ENCODE results near the gene LPAR1.
"Not testable (repeated sequence)": the region's sequence is repeated elsewhere in the genome, so short reads cannot be mapped to it uniquely, and the experiment has no call there.

The LPAR1 gene, protein sequence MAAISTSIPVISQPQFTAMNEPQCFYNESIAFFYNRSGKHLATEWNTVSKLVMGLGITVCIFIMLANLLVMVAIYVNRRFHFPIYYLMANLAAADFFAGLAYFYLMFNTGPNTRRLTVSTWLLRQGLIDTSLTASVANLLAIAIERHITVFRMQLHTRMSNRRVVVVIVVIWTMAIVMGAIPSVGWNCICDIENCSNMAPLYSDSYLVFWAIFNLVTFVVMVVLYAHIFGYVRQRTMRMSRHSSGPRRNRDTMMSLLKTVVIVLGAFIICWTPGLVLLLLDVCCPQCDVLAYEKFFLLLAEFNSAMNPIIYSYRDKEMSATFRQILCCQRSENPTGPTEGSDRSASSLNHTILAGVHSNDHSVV

DNA sequence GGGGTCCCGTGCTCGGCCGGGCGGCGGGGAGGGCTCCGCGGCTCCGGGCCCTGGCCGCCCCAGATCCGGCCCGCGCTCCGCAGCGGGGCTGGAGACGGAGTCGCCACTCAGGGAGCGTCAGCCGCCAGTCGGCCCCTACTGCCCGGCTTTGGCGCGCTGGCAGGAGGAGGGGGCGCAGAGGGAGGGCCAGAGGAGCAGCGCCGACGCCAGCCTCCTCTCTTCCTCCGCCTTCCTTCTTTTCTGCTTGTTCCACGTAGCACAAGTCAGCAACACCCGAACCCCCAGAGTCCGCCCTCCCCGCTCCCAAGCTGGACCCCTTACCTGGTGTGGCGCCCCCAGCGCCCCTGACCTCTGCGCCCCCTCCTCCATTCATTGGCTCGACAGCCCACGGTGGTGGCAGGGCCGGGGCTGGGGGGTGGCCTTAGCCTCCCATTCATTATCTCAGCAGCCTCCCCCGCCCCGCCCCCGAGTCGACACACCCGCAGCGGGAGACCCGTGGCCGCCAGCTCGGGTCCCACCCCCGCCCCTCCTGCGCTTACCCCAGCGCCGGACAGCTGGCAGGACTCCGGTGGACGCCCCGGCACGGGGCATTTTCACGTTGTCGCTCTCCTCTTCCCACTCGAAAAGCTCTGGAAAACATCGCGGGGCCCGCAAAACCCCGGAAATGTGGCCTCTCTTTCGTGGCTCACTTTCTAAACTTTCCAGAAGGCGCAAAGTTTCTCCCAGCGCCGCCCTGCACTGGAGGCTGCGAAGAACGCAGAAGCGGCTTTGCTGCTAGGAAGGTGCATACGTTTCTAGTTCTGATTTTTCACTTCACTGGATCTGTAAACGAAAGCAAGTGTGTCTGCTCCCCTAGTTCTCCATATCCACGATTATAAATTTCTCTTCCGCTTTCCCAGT lies at the start of gene LPAR1:
Gene LPAR1 (minus strand): TSS at position 140 of the 900 bp plus-strand sequence. CDS start 66,353 bp downstream, outside the sequence.
- peak in 41 of 42 donors; percentile 29 to 86 (median 65) for DNase-seq
- intact Hi-C loops (cut with DNase I): loop anchor here (10.0 kb wide), 2 partner anchors 74 to 394 kb away; no protein-coding TSS in a partner anchor

DNA sequence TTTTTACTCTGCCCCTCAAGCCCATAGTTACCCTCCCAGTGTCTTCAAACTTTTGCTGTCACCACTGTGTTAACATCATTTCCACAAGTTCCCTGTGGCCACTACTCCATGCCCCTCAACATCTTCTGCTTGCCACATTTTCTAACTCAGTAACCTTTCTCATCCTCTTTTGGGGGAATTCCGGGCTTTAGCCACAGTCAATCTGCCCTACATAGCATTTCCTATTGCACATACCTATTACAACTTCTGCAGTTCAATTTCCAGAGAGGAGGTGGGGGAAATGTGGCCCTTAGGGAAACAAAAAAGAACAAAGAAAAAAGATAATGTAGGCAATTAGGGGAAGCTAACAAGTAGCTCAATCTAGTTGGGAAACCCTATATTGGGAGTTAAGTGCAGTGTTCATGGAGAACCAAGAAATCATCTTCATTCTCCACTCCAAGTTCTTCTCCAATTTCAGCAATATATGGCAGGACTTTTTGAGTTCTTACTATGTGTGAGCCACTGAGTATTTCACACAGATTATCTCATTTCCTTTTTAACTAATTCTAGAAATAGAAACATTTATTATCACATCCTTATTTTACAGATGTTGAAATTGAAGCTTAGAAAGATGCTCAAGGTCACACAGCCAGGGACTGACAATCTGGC lies 40.2 kb upstream of the LPAR1 start:
- no peak for DNase-seq
- intact Hi-C loops (cut with DNase I): no loop called here

DNA sequence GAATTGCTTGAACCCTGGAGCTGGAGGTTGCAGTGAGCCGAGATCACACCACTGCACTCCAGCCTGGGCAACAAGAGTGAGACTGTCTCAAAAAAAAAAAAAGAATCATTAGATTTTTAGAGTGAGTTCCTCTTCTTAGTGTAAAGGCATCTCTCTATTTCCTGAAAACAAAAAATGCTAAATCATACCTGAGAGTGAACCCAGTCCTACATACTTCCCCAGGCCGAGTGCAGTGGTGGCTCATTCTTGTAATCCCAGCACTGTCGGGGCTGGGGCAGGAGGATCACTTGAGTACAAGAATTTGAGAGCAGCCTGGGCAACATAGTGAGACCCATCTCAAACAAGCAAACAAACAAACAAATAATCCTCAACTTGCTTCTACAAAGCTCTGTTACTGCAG lies 38.2 kb upstream of the LPAR1 start:
- intact Hi-C loops (cut with DNase I): no loop called here
- DNase-seq: no peak

DNA sequence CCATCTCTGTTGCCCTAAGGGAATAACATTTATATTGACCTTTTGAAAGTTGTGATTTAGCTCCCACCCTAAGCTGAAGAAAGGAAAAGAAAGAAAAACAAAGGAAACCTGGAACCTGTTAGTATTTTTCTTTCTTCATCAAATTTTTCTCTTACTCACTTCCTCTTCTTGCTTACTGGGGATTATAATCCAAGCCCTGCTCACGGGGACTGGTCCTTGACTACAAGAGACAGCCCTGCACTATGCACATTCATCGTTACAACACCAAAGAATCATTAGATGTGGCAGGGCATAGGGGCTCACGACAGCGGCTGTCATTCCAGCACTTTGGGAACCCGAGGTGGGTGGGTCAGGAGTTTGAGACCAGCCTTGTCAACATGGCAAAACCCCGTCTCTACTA lies 37.8 kb upstream of the LPAR1 start:
- intact Hi-C loops (cut with DNase I): no loop called here
- DNase-seq: no peak

DNA sequence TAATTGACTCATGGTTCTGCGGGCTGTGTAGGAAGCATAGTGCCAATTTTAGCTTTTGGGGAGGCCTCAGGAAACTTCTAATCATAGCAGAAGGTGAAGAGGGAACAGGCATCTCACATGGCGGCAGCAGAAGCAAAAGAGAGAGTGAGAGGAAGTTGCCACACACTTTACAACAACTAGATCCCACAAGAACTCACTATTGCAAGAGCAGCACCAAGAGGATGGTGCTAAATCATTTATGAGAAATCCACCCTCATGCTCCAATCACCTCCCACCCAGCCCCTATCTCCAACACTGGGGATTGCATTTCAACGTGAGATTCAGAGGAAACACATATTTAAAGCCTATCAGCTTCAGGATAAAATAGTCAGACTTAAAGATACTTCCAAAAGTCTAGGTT lies 36.1 kb upstream of the LPAR1 start:
- DNase-seq: peak in 10 of 42 donors; percentile 16 to 46 (median 38)
- intact Hi-C loops (cut with DNase I): no loop called here

DNA sequence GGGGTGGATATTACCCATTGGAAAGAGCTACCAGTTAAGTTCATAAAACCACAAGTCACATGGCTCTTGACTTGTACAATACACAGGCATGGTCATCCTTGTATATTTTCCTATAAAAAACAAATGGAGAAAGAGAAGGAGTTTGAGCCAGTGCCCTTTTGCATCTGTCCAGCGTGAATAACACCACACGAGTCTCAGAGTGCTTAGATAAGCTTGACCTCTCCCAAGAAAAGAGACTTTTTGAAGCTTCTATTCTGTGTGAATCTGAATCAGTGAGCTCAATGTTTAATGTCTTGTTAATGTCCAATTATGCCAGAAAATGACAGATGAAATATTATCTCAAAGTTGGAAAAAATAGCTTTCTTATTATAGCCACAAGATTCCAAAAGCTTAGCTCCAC lies 30.9 kb upstream of the LPAR1 start:
- DNase-seq: no peak
- intact Hi-C loops (cut with DNase I): no loop called here

DNA sequence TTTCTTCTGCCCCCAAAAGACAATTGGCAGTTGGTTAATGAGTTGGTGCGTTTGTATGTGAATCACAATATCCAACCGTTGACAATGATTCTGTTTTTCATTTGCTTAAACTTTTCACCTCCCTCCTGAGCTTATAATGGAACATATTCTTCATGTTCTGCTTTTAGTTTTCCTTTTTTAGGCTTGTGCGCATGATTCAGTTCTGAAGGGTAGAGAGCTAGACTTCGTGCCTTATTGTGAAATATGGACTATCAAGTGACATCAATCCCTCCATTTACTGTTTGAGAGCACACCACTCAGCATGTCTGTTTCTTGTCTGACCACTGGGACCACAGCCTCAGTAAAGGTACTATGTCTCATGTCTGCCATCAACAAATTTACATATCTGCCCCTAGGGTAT lies 30.5 kb upstream of the LPAR1 start:
- intact Hi-C loops (cut with DNase I): no loop called here
- DNase-seq: no peak

DNA sequence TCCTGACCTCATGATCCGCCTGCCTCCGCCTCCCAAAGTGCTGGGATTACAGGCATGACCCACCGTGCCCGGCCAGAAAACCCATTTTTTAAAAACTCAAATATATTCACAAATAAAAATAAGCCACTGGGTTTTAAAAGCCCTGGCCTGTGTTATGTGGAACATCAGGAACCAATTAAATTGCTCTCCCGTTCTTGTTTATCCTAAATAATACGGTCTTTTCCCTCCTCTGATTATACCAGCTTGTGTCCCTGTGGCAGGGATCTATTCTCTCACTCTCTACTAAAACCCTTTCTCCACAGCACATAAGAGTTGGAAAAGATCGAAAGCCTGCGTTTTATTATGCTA lies 30.1 kb upstream of the LPAR1 start:
- no peak for DNase-seq
- intact Hi-C loops (cut with DNase I): no loop called here

DNA sequence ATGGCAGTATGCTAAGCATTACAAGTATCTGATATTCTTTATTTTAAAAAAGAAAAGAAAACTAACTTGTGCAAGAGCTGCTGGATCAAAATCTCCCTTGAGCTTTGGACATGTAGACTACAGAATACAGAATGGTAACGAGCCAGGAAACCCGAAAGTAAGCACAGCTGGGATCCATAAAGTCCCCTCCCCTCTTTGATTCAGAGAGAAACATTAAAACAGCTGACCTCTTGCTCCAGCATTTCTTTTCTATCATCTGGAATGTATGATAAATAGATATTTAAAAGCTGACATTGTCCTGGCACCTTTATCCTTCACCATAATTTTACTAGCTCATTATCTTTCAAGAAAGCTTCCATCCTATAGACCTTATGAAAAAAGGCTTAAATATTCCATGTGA lies 28.2 kb upstream of the LPAR1 start:
- intact Hi-C loops (cut with DNase I): no loop called here
- no peak for DNase-seq

DNA sequence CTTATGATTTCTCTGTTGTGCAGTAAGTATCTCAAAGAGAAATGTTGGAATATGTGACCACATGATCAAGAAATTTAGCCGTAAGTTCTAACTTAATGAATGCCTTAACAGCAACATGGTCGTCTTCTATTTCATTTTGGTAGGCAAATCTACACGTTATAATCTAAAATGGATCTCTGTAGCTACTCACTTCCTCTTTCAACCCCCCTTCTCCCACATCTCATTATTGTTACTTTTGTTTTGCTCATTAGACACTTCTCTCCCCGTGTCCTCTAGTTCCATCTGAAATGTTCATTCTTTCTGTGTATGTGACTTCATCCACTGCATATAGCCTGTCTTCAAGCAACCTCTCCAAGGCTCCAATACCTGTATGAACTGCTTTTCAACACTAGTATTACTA lies 27.1 kb upstream of the LPAR1 start:
- DNase-seq: no peak
- intact Hi-C loops (cut with DNase I): no loop called here

DNA sequence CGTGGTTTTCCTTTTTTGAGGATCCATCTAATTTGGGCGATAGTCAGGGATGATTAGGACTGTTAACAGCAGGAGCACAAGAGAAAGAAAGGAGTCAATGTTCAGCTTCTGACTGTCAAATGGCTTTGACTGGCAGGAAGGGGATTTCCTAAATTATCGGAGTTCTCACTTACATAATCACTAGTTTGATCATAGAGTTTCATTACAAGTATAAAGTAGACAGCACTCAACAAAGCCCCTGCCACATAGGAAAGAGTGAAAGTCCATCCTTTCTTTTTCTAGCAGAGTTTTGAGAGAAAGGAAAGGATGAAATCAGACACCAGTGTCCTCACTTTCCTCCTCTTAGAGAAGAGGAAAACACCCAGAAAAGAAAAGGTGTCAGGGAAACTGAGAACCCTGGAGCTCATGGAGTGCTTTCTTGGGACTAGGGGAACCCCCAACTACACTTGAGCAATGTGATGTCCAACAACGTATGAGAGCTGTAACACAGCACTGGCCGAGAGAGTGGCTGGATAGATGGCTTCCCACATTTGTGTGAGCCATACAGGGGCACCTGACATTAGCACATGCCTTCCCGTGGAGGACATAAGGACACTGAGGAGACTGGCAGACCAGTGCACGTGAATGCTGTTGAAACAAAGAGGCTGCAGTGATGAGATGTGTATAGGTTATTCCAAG lies 26.0 kb upstream of the LPAR1 start:
- DNase-seq: peak in 1 of 42 donors; percentile 5
- intact Hi-C loops (cut with DNase I): no loop called here

DNA sequence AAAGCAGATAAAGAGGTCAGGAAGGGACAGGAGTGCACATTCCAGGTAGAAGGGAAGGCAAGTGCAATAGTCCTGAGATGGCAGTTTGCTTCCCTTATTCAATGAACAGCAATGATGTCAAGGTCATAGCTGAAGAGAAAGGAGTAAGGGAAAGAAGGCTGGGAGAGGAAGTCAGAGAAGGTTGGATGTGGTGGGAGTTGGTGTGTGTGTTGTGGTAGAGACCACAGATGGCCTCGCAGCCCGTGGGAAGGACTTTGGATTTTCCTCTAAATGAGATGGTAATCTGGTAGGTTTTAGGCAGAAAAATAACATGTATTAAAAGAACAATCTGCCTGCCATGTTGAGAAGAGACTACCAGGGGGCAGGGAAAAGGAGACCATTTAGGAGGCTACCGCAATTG lies 25.1 kb upstream of the LPAR1 start:
- DNase-seq: no peak
- intact Hi-C loops (cut with DNase I): no loop called here

DNA sequence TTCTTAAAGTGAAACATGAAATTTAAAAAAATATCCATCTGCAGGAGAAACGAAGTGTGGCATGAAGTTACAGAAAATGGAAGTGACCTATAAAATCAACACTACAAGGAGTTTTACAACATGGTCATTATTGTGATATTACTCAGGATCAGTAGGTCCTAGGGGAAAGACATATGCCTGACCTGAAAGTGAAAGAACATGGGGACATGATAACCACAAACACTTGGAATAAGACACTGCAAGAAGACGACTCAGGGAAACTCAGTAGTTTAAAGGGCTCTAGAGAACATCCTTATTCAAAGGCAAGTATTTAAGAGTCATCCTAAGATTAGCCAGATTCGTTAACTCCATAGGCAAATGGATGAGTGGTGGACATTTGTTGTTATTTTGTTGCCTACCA lies 19.9 kb upstream of the LPAR1 start:
- intact Hi-C loops (cut with DNase I): no loop called here
- DNase-seq: no peak

DNA sequence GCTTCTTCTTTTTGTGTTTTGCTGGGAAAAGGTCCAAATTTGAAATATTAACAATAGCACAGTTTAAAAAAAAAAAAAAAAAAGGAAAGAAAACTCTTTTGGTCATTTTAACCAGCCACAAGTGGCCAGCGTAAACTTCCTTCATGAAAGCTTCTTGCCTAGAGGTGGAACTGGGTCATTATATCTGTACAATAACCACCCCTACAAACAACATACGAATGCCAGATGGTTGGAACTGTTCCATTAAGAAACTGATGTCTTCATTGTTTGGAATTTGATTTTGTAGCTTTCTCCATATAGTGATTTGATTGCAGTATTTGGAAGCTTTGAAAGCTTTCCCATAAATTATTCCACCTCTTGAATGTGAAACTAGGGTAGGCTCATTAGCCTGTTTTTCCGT lies 18.3 kb upstream of the LPAR1 start:
- DNase-seq: no peak
- intact Hi-C loops (cut with DNase I): no loop called here

DNA sequence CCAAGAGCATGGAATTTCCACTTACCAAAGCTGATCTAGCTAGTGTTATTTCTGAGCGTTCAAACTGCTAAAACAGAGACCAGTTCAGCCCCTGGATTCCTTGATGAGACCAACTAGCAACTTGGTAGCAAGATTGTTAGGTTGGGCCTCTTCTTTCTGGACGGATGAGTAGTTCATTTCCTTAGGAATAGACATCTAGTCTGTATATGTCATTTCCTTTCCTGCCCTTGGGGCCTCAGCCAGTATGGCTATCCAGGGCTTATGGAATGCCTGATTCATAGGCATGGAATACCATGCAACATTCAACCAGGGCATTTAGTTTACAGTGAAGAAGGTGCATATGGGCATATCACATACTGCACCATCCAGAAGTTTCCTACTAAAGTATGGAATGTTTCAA lies 14.5 kb upstream of the LPAR1 start:
- DNase-seq: no peak
- intact Hi-C loops (cut with DNase I): no loop called here

DNA sequence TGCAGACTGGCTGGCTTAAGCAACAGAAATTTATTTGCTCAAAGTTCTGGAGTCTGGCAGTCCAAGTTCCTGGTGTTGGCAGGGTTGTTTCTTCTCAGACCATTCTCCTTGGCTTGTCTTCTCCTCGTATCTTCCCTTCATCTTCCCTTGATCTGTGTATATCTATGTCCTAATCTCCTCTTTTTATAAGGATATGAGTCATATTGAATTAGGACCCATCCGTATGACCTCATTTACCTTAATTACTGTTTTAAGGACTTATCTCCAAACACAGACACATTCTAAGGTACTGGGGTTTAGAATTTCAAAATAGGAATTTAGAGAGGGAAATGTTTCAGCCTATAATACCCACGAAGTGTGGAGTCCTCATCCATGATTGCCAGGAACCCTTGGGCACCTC lies 13.1 kb upstream of the LPAR1 start:
- intact Hi-C loops (cut with DNase I): no loop called here

DNA sequence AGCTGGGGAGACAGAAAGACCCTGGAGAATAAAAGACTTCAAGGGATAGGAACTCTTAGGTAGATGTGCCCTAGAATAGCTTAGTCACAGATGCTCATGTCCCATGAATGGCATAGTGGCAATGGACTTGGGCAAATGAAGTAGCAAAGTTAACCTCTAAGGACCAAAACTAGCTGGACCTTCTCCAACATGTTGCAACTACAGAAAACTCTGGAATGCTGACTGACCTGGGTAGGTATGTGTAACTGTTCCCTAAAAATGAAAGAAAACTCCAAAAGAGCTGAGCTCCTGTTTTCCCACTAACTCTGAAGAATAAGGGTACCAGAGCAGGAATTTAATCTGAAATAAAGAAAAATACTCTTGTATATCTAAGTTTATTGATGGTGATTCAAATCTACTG lies 12.5 kb upstream of the LPAR1 start:
- intact Hi-C loops (cut with DNase I): no loop called here

More for the DNA sequence above, 13.1 kb upstream of the LPAR1 start:
- DNase-seq: no peak

DNA sequence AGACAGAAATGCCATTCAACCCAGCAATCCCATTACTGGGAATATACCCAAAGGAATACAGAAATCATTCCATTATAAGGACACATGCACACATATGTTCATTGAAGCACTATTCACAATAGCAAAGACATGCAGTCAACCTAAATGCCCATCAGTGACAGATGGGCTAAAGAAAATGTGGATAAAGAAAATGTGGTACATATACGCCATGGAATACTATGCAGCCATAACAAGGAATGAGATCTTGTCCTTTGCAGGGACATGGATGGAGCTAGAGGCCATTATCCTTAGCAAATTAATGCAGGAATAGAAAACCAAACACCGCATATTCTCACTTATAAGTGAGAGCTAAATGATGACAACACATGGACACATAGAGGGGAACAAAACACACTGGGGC lies 9.0 kb upstream of the LPAR1 start:
- intact Hi-C loops (cut with DNase I); DNase-seq: not testable (repeated sequence)

More for the DNA sequence above, 12.5 kb upstream of the LPAR1 start:
- DNase-seq: no peak

DNA sequence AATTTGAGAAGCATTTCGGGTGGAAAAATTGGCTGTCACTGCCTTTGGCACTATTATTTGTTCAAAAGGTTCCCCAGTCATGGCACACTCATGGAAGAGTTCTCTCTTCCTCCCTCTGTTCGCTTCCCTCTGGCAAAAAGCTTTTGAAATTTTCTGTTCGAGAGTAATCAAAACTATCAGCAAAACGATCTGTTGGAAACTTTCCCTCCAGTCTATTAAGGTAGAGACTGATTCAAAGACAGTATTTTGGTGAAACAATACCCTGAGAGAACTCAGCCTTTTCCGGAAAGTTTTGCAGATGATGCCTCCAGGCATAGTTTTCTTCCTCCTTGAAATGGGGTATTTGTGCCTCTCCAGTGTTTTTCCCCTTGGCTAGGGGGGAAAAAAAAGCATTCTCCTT lies 3.6 kb upstream of the LPAR1 start:
- intact Hi-C loops (cut with DNase I): no loop called here
- no peak for DNase-seq
